Neural progenitor cell (in vitro differentiated cells): ENCODE data around the gene PDE5A. TPM values are rescaled to one million over a fixed set of nuclear protein-coding genes. Genes with fewer than 3 reads are reported as not detected.
A peak's percentile ranks its signal among the peaks of the same experiment; 100 is the strongest.

Source experiments
- DNase-seq: peaks from one replicate; pipeline ENCODE4 v3.0.0-alpha.2; 2016; ENCODE audit warnings: low spot score
- H2AFZ ChIP-seq: fragments of 200-600 bp; sonication (generic); replicated peaks from 2 replicates; pipeline ENCODE4 v1.6.1; 2016; ENCODE audit warnings: antibody characterized with exemption
- H3F3A ChIP-seq: fragments of 200-600 bp; sonication (generic); 2 replicates; pipeline ENCODE4 v1.6.1; 2016; ENCODE audit warnings: antibody characterized with exemption, low read depth
- H3K27ac ChIP-seq: fragments of 200-600 bp; sonication (generic); 2 replicates; pipeline ENCODE4 v1.5.1; 2016; ENCODE audit warnings: mild to moderate bottlenecking
- H3K27me3 ChIP-seq: fragments of 200-600 bp; sonication (generic); 2 replicates; pipeline ENCODE4 v1.6.1; 2016; ENCODE audit warnings: mild to moderate bottlenecking, moderate library complexity
- H3K36me3 ChIP-seq: fragments of 200-600 bp; sonication (generic); 2 replicates; pipeline ENCODE4 v1.5.1; 2016
- H3K4me1 ChIP-seq: fragments of 200-600 bp; sonication (generic); 2 replicates; pipeline ENCODE4 v1.6.1; 2016; ENCODE audit warnings: mixed run types
- H3K4me2 ChIP-seq: fragments of 200-600 bp; sonication (generic); 2 replicates; pipeline ENCODE4 v1.6.1; 2016
- H3K4me3 ChIP-seq: fragments of 200-600 bp; sonication (generic); 2 replicates; pipeline ENCODE4 v1.5.1; 2016
- H3K79me2 ChIP-seq: fragments of 200-600 bp; sonication (generic); 2 replicates; pipeline ENCODE4 v1.6.1; 2016; ENCODE audit warnings: low read depth
- H3K9ac ChIP-seq: fragments of 200-600 bp; sonication (generic); 2 replicates; pipeline ENCODE4 v1.6.1; 2016
- H3K9me3 ChIP-seq: fragments of 200-600 bp; sonication (generic); 2 replicates; pipeline ENCODE4 v1.5.1; 2016; ENCODE audit warnings: low read depth
- H4K20me1 ChIP-seq: fragments of 200-600 bp; sonication (generic); 2 replicates; pipeline ENCODE4 v1.6.1; 2016; ENCODE audit warnings: low read depth
- H3K27ac Mint-ChIP-seq: 3 replicates; pipeline ENCODE4 v1.8.0; 2021; ENCODE audit warnings: mixed read lengths
- H3K27me3 Mint-ChIP-seq: 2 replicates; pipeline ENCODE4 v1.8.0; 2022; ENCODE audit warnings: low read depth, mild to moderate bottlenecking, inconsistent platforms, moderate library complexity, mixed read lengths; ENCODE audit not compliant: insufficient read depth
- H3K36me3 Mint-ChIP-seq: 3 replicates; pipeline ENCODE4 v1.8.0; 2021; ENCODE audit warnings: mixed read lengths
- H3K4me1 Mint-ChIP-seq: 3 replicates; pipeline ENCODE4 v1.8.0; 2021; ENCODE audit warnings: mixed read lengths
- H3K4me3 Mint-ChIP-seq: 3 replicates; pipeline ENCODE4 v1.8.0; 2021; ENCODE audit warnings: mild to moderate bottlenecking, moderate library complexity, mixed read lengths
- H3K9me3 Mint-ChIP-seq: 3 replicates; pipeline ENCODE4 v1.8.0; 2020; ENCODE audit warnings: mixed read lengths
- EZH2 ChIP-seq: fragments of 200-600 bp; sonication (generic); IDR thresholded peaks from 2 replicates; pipeline ENCODE4 v1.6.1; 2017; ENCODE audit warnings: antibody characterized with exemption, mild to moderate bottlenecking, moderate library complexity
- EZH2phosphoT487 ChIP-seq: fragments of 200-600 bp; sonication (generic); IDR thresholded peaks from 2 replicates; pipeline ENCODE4 v1.6.1; 2017; ENCODE audit warnings: antibody characterized with exemption
- total RNA-seq: library from RNA; depleted of rRNA; stranded (reverse); fragments of >200 nt; gene quantifications from 2 replicates; pipeline ENCODE4 v1.2.3, GENCODE V29; 2015; ENCODE audit warnings: low replicate concordance
- TF ChIP-seq, protein P1 (sequence below): fragments of 200-600 bp; sonication (generic); IDR thresholded peaks from 2 replicates; pipeline ENCODE4 v1.5.1; 2017; ENCODE audit warnings: antibody characterized with exemption, mild to moderate bottlenecking

The PDE5A gene
- total RNA-seq, 1 donor from 2014 or later, result 32.4 TPM

DNA sequence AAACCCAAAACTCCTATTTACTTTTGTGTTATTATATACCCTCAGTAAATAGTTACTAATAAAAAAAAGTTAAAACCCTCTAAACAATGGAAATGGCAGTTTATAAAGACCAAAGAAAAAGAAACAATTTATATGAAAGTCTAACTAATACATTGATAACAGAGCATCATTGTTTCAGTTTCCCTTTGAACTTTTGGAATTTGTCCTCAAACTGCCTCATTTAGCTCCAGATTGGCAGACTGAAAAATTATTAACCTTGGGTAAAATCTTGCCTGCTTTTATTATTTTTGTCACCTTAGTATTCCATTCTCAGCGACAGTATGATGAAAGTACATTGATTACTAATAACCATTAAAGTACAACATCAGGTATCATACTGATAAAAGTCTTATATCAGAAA, 124.0 kb downstream of the PDE5A start:
- no peaks in the 10 kb centered on the region for H3K9me3 Mint-ChIP-seq
- Histone ChIP-seq H3K9me3 (no peaks in the 10 kb centered on the region), H3K4me3 (no peak overlapping the region), H3K27ac (no peak overlapping the region), H4K20me1 (no peaks in the 10 kb centered on the region), H3K79me2 (no peaks in the 10 kb centered on the region), H3K36me3 (peaks cover 26% of the 10 kb centered on the region), H3K4me1 (no peaks in the 10 kb centered on the region), H3K4me2 (no peak overlapping the region), H3F3A (no peaks in the 10 kb centered on the region), H3K27me3 (no peaks in the 10 kb centered on the region), H2AFZ (no peak overlapping the region), H3K9ac (no peak overlapping the region)
- no peak overlapping the region for H3K4me3 Mint-ChIP-seq
- H3K27ac Mint-ChIP-seq, result no peak overlapping the region
- no peaks in the 10 kb centered on the region for H3K4me1 Mint-ChIP-seq
- DNase-seq, result no peak
- H3K36me3 Mint-ChIP-seq, result peaks cover 24% of the 10 kb centered on the region
- no peaks in the 10 kb centered on the region for H3K27me3 Mint-ChIP-seq
- TF ChIP-seq, protein P1, sequence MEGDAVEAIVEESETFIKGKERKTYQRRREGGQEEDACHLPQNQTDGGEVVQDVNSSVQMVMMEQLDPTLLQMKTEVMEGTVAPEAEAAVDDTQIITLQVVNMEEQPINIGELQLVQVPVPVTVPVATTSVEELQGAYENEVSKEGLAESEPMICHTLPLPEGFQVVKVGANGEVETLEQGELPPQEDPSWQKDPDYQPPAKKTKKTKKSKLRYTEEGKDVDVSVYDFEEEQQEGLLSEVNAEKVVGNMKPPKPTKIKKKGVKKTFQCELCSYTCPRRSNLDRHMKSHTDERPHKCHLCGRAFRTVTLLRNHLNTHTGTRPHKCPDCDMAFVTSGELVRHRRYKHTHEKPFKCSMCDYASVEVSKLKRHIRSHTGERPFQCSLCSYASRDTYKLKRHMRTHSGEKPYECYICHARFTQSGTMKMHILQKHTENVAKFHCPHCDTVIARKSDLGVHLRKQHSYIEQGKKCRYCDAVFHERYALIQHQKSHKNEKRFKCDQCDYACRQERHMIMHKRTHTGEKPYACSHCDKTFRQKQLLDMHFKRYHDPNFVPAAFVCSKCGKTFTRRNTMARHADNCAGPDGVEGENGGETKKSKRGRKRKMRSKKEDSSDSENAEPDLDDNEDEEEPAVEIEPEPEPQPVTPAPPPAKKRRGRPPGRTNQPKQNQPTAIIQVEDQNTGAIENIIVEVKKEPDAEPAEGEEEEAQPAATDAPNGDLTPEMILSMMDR, result no peak
- no peak for TF ChIP-seq EZH2
- TF ChIP-seq EZH2phosphoT487, result no peak

DNA sequence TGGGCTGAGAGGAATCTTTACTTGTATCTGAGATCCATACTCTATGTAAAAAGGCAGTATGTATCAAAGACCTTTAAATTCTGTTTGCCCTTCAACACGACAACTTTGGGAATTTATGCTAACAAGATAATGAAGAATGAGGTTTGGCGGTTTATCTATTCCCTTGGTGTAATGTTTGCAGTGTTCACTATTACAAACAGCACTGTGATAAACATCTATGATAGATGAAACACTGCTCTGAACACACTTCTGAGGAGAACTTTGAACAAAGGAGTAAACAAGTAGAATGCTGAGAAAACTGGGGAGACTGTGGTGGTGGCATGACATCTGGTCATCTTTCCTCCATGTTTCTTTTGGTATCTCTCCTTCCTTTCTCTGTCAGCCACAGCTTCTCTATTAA, 126.9 kb downstream of the PDE5A start:
- Mint-ChIP-seq H3K9me3 (no peaks in the 10 kb centered on the region), H3K27ac (no peak overlapping the region), H3K36me3 (peaks cover 26% of the 10 kb centered on the region), H3K4me3 (no peak overlapping the region), H3K4me1 (peaks cover 20% of the 10 kb centered on the region), H3K27me3 (no peaks in the 10 kb centered on the region)
- Histone ChIP-seq H3K79me2 (no peaks in the 10 kb centered on the region), H3K27me3 (no peaks in the 10 kb centered on the region), H3F3A (peaks cover 6% of the 10 kb centered on the region), H3K4me1 (no peaks in the 10 kb centered on the region), H3K4me3 (no peak overlapping the region), H3K4me2 (no peak overlapping the region), H2AFZ (no peak overlapping the region), H3K9me3 (no peaks in the 10 kb centered on the region), H3K36me3 (peaks cover 28% of the 10 kb centered on the region), H4K20me1 (no peaks in the 10 kb centered on the region), H3K27ac (no peak overlapping the region), H3K9ac (no peak overlapping the region)
- TF ChIP-seq EZH2, result no peak
- TF ChIP-seq EZH2phosphoT487, result no peak
- TF ChIP-seq, protein P1, result no peak
- no peak for DNase-seq

GRCh38 chr4:119498527-119498926, 130.1 kb downstream of the PDE5A start:
- Histone ChIP-seq H3K4me1 (no peaks in the 10 kb centered on the region), H3K4me2 (no peak overlapping the region), H3K4me3 (no peak overlapping the region), H4K20me1 (no peaks in the 10 kb centered on the region), H3K27ac (no peak overlapping the region), H3K9ac (no peak overlapping the region), H3K79me2 (no peaks in the 10 kb centered on the region), H3K36me3 (peaks cover 25% of the 10 kb centered on the region), H3F3A (peaks cover 6% of the 10 kb centered on the region), H3K27me3 (no peaks in the 10 kb centered on the region), H3K9me3 (no peaks in the 10 kb centered on the region), H2AFZ (no peak overlapping the region)
- peaks cover 17% of the 10 kb centered on the region for H3K36me3 Mint-ChIP-seq
- H3K27me3 Mint-ChIP-seq, result no peaks in the 10 kb centered on the region
- peaks cover 20% of the 10 kb centered on the region for H3K4me1 Mint-ChIP-seq
- DNase-seq, result no peak
- H3K27ac Mint-ChIP-seq, result peak overlapping the region; percentile 87
- H3K9me3 Mint-ChIP-seq, result no peaks in the 10 kb centered on the region
- no peak overlapping the region for H3K4me3 Mint-ChIP-seq
- no peak for TF ChIP-seq EZH2phosphoT487
- TF ChIP-seq, protein P1, result no peak
- no peak for TF ChIP-seq EZH2
